Epithelial cell of esophagus (primary cell): Measurements from ENCODE around the gene SYMPK.

Source experiments
- DNase-seq: peaks from one replicate; pipeline ENCODE4 v3.0.0; 2010; ENCODE audit warnings: low read depth
- H3K4me3 ChIP-seq: 2 replicates; pipeline ENCODE4 v1.5.1; 2011; ENCODE audit warnings: mild to moderate bottlenecking, low read length, control low read depth
- CTCF ChIP-seq: IDR thresholded peaks from 2 replicates; pipeline ENCODE4 v1.5.1; 2011; ENCODE audit warnings: low read depth, mild to moderate bottlenecking, low read length, control low read depth, inconsistent platforms; ENCODE audit not compliant: insufficient read depth; ENCODE audit errors: missing control alignments

Gene SYMPK

GRCh38 chr19:45895519-45895972 lies 32.6 kb upstream of the SYMPK start:
- no peak for TF ChIP-seq CTCF
- DNase-seq = no peak
- H3K4me3 ChIP-seq = no peak overlapping the region

GRCh38 chr19:45890877-45891276 lies 27.9 kb upstream of the SYMPK start:
- no peak for TF ChIP-seq CTCF
- no peak overlapping the region for H3K4me3 ChIP-seq
- no peak for DNase-seq

GRCh38 chr19:45889210-45889885 lies 26.4 kb upstream of the SYMPK start:
- H3K4me3 ChIP-seq = no peak overlapping the region
- no peak for TF ChIP-seq CTCF
- no peak for DNase-seq

GRCh38 chr19:45887200-45887710 lies 24.3 kb upstream of the SYMPK start:
- TF ChIP-seq CTCF = no peak
- H3K4me3 ChIP-seq = peak overlapping the region; percentile 68
- no peak for DNase-seq

GRCh38 chr19:45886427-45887199 lies 23.7 kb upstream of the SYMPK start:
- H3K4me3 ChIP-seq = peak overlapping the region; percentile 68
- DNase-seq = peak; percentile 97
- no peak for TF ChIP-seq CTCF

- peak; percentile 96 for DNase-seq
- no peak for TF ChIP-seq CTCF
- H3K4me3 ChIP-seq = peak within 1 kb of the TSS; percentile 68
These were observed 22.8 kb upstream of the SYMPK start, which contains the start of gene IRF2BP1 for GRCh38 chr19:45885556-45886426. Gene IRF2BP1, minus strand, starts transcription at chr19:45886141. Its CDS starts 367 bp downstream, at chr19:45885774.
